ENCODE results near the gene ANKRD13A.
"Not testable (repeated sequence)": the region's sequence is repeated elsewhere in the genome, so short reads cannot be mapped to it uniquely, and the experiment has no call there.

GRCh38 chr12:110088216-110088615 is 89.0 kb downstream of the ANKRD13A start:
- TF ChIP-seq CTCF, POLR2A (IDR thresholded peaks at IDR 0.05): not testable (repeated sequence)

Measured in stomach (tissue), 4 donors.